HG02870 (cell line): Measurements from ENCODE around the gene DDX17.
"Not testable (repeated sequence)": the region's sequence is repeated elsewhere in the genome, so short reads cannot be mapped to it uniquely, and the experiment has no call there.

Source experiments
- ATAC-seq: cut with Tn5 transposase; IDR thresholded peaks from one replicate; pipeline ENCODE4 v1.9.1; 2021; ENCODE audit warnings: mild to moderate bottlenecking, moderate library complexity; ENCODE audit not compliant: unreplicated experiment

Gene DDX17

GRCh38 chr22:38494498-38494897, 11.6 kb downstream of the DDX17 start:
- ATAC-seq: no peak

- ATAC-seq: no peak
These were observed 14.3 kb downstream of the DDX17 start for GRCh38 chr22:38491707-38492348.

DNA sequence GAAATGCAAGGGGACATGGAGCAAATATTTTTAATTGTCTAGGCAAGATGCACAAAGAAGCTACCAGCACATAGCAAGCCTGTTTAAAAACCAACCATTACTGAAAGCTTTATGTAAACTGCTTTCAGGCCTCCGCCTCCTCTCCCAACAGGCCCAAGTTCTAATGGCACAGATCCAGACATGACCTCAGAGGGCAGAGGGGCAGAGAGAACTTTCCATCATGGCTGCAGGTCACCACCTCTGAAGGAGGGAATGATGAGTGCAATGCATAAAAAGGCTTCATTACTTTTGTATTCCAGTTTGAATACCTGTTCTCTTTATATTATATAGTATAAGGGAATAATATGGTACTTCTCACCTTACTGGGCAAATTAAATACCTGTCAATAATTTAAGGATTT, 15.2 kb downstream of the DDX17 start:
- ATAC-seq: no peak

GRCh38 chr22:38490475-38490874, 15.6 kb downstream of the DDX17 start:
- ATAC-seq: no peak

GRCh38 chr22:38489561-38490145, 16.5 kb downstream of the DDX17 start:
- no peak for ATAC-seq

- no peak for ATAC-seq
These were observed 17.0 kb downstream of the DDX17 start for GRCh38 chr22:38489142-38489541.

DNA sequence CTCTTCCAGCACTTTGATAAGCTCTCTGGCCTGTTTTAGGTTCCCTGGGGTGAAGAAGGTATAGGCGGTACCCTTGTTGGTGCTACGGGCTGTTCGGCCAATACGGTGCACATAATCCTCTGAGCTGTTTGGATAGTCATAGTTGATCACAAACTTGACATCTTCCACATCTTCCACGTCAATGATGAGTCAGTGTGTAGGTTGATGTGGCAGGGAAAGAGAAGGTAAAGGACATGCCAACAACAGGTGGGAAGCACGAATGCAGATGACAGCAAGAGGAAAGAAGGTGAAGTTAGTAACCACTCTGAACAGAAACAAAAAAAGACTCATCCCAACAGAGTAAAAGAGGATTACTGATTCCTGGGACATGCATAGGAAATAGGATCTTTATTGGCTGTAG, 18.2 kb downstream of the DDX17 start:
- ATAC-seq: no peak

DNA sequence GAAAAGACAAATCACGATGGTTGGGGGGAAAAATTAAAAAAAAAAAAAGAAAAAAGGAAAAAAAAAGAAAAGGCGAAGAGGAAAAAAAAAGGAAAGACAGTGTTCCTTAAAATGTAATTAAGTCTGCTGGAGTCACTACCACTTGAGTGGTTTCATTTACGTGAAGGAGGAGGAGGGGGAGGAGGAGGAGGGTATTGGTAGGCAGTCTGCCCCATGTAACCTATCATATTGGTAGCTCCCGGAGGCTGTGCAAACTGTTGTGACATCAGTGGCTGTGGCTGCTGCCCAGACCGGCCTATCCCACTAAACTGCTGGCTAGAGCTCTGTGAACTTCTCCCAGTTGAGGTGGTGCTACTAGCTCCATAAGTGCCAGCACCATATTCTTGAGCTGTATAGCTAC, 20.3 kb downstream of the DDX17 start:
- ATAC-seq: no peak

GRCh38 chr22:38484244-38484643, 21.9 kb downstream of the DDX17 start:
- no peak for ATAC-seq

GRCh38 chr22:38482662-38483308, 23.3 kb downstream of the DDX17 start:
- ATAC-seq: no peak

- ATAC-seq: no peak
These were observed 24.2 kb downstream of the DDX17 start for GRCh38 chr22:38481871-38482332.

- no peak for ATAC-seq
These were observed 24.8 kb downstream of the DDX17 start for GRCh38 chr22:38481162-38481870.

GRCh38 chr22:38479096-38479837, 26.8 kb downstream of the DDX17 start:
- ATAC-seq: no peak

DNA sequence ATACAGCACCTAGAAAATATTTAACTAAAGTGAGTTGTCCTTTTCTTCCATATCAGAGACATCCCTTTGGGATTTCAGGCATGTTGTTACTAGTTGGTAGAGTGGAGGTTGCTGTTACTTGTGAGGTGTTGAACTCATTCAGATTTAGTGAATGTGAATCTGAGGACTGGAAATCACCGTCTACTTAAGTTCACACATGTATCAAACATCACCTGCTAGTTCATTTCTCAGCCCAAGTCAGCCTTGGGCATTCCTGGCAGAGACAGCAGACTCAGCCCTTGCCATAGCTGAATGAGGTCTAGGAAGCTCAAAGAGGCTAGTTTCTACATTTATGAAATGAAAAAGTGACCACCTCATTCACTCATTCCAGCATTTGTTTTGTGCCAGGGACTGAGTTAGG, 28.5 kb downstream of the DDX17 start:
- no peak for ATAC-seq

- no peak for ATAC-seq
These were observed 32.0 kb downstream of the DDX17 start for GRCh38 chr22:38474003-38474607.

DNA sequence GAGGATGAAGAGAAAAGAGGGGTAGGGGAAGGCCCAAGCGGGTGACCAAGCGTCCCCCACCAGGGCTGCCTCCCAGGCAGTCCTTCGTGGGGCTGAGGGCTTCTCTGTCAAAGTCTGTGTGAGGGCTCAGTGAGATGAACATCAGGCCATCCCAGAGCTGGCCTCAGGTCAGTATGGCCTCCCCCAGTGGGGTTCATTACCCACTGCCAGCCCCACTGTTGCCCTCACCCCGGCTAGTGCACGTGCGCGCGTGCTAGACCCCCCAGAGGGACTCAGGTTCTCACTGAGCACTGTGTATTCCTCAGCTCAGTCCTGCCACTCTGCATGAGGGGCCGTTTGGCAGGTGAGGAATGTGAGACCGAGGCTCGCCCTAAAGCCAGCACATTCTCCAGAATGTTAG, 34.9 kb downstream of the DDX17 start:
- no peak for ATAC-seq

DNA sequence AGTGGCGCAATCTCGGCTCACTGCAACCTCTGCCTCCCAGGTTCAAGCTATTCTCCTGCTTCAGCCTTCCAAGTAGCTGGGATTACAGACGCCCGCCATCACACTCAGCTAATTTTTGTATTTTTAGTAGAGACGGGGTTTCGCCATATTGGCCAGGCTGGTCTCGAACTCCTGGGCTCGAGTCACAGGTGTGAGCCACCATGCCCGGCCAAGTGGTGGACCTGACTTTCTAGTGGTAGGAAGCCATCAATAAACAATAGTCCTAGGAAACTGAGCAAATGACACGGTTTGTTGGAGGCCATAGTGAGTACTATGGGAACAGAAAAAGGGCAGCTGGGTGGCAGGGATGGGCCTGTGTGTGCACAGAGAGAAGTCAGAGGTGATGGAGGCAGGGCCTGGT, 35.9 kb downstream of the DDX17 start:
- not testable (repeated sequence) for ATAC-seq

DNA sequence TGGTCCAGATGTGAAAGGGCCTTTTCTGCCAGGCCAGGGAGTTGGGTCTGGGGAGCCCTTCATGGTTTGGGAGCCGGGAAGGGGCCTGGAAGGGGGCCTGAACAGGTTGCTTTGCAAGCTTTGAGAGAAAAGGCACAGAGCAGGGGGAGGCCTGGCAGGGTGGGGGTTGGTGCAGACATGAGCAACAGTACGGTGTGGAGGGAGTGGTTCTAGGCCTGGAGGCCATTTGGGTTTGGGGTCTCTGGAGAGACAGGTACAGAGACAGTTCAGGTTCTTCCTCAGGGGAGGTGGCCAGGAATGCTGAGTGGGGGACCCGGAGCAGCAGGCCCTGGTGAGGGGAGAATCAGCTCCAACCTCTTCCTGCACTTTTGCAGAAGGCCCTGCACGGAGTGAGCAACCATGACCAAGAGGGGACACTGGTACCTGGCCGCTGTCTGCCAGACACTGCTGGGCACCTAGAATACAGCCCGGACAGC, 36.8 kb downstream of the DDX17 start:
- no peak for ATAC-seq

DNA sequence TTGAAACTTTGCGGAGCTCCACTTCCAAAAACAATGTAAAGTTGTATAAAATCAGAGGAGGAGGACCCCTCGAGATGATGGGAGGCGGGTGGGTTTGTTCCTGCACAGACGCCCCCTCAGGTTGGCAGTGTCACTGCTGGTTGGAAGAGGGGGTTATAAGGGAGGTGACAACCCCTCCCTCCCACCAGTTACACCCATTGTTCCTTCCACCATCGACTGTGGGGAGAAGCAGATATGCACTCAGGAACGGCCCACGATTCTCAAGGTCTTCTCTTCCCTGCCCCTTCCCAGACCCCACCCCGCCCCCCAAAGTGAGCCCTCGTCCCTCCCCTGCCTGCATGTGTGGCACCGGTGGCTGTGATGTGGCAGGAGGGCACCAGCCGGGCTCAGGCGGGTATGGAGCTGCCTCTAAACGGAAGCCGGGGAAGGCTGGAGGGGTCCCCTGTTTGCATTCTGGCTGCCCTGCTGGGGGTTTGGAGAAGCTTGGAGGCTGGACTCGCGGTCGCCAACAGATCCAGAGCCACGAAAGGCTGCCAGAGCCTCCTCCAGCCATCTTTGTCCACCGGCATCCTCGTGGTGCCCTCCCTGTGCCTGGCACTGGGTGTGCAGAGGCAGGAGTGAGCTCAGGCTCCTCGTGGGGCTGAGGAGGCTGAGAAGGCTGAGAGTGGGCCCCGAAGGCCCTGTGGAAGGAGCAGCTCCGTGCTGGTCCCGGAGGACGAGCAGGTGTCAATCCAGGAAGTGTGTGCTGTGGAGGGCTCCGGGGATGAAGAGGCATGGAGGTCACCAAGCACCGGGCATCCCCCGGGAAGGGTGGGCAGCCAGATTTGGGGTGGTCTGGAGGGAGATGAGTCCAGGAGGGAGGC, 37.4 kb downstream of the DDX17 start:
- ATAC-seq: no peak
